T47D (cell line): Measurements from ENCODE around the gene GABRR2.

Experiments used
- DNase-seq, 2 experiments: peaks; one replicate each; pipeline versions ENCODE4 v3.0.0 to v3.0.0-alpha.2; 2011 to 2012; ENCODE audit warnings: low read depth in 1 of 2, low spot score in 1 of 2
- JUND ChIP-seq: IDR thresholded peaks from 2 replicates; pipeline ENCODE4 v1.6.1; 2012; ENCODE audit warnings: low read depth
- in situ Hi-C: cut with HindIII; loops from 2 replicates; pipeline ENCODE4 v1.10.0; 2016; ENCODE audit warnings: low sequenced_read_pairs, low pct_unique_long_range_greater_than_20kb

Gene GABRR2

DNA sequence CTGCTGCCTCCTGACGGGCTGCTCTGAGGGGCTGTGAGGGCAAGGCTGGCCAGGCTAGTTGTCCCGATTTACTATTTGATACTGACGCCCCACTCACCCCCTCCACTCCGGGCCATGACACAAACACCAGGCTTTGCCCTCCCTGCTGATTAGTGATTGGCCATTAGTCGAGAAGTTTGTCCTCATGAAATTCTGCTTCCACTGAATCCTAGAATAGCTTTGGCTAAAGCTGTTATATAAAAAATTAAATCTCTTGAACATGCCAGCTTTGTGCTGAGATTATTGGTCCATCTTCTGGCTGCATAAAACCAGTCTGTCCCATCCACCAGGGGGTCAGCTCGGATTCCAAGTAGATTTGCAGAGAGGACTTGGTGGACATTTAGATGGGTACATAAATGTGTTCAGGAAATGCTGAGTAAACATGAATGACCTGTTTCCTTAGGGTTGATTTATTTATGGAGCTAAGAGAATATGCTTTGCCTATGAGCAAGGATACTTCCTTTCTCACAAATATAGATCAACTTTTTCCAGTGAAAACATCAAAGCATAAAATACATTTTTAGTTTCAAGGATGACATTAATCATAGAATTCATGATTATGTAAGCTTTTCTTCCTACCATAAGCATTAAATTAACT, at the start of gene GABRR2:
GABRR2 (minus strand) TSS at position 51 of the 637 bp plus-strand sequence. CDS start 134 bp downstream, outside the sequence.
- TF ChIP-seq JUND: no peak
- in situ Hi-C loops: no loop called here
- DNase-seq: no peak

DNA sequence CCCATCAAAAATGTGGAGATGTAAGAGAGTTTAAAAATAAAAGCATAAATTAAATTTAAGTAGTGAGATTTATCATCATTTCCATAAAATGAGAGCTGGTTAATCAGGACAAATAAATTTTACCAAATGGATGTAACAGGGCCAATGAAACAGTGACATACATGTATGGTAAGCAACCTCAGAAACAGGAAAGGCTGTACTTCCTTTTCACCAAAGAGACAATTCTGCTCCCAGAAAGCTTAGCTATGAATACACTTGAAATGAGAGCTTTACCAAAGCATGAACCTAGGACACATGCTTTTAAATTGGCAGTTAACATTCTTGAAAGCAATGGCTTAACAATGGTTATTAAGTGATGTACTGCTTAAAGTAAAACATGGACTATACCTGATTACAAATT, 49.5 kb upstream of the GABRR2 start:
- in situ Hi-C loops: no loop called here
- no peak for TF ChIP-seq JUND

DNA sequence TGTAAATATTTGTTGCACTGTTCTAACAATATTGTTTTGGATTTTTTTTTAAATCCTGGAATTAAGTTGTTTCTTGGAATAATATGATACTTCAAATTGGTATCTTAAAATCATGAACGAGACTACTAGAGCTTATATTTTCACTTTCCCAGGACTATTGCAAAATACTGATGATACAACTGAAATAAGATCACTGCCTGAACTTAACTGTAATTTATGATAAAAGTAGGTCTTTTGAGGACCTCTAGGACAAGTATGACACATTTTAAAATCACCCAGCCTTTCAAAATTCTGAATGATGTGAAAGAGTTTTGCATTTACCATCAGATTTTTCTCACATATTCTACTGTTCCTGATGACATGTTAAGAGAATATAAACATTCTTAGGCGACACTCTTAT, 46.1 kb upstream of the GABRR2 start:
- in situ Hi-C loops: no loop called here
- no peak for TF ChIP-seq JUND
- no peak for DNase-seq

More for the DNA sequence above, 49.5 kb upstream of the GABRR2 start:
- DNase-seq: no peak

DNA sequence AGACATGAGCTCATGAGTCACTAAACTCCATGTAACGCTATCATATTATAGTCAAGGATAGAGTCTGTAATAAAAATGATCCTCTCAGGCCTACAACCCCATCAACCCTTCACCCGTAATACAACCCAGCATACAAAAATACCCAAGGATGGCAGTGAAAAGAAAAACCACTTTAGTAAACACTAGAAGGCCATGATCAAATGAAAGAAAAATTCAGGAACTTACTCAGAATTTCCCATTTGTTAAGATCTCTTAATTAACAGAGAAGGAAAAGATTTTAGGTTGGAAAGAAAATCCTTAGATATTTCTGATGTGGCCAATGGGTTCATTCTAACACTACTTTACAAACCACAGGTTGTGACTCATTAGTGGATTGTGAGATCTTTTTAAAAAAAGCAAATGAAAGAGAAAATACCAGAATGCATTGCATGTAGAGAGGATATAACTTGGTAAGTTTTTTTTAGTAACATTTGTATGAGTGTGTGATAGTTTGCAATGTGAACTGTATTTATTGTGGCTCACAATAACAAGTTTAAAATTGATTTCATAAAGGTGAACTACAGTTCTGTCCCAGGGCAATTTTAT, 45.4 kb upstream of the GABRR2 start:
- in situ Hi-C loops: no loop called here
- no peak for DNase-seq
- no peak for TF ChIP-seq JUND

DNA sequence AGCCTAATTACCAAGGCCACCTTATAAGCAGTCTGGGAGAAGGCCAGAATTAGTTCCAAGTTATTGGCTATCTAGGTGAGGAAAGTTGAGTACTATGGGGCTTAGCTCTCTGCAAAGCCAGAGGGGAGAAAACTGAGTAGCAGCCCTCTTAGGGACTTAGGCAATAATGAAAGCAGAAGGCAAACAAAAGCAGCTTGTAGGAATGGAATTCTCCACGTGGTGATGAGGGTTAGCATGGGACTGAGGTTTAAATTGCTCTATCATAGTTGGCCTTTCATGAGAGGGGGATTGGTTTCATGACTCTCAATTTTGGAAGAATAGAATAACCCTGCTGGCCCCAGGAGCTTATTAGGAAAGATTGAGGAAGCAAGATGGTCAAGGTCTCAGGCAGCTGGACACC, 44.5 kb upstream of the GABRR2 start:
- in situ Hi-C loops: no loop called here
- DNase-seq: no peak
- no peak for TF ChIP-seq JUND

DNA sequence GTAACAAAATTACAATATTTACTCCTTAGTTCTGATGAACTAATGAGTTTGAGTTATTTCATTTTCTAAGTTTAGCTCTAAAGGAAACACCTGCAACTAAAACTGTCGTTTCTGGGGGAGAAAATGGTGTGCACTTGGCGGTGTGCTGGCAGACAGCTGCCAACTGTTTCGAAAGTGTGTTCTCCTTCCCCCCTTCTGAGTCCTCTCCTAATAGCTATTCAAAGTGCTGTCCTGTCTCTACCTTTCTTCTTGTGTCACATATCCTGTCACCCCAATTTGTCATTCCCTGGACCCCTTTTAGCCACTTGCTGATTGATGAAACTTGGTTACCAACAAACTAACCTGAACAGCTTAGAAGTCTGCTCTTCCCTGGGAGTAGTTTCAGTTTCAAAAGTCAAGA, 42.3 kb upstream of the GABRR2 start:
- DNase-seq: no peak
- in situ Hi-C loops: no loop called here
- no peak for TF ChIP-seq JUND

DNA sequence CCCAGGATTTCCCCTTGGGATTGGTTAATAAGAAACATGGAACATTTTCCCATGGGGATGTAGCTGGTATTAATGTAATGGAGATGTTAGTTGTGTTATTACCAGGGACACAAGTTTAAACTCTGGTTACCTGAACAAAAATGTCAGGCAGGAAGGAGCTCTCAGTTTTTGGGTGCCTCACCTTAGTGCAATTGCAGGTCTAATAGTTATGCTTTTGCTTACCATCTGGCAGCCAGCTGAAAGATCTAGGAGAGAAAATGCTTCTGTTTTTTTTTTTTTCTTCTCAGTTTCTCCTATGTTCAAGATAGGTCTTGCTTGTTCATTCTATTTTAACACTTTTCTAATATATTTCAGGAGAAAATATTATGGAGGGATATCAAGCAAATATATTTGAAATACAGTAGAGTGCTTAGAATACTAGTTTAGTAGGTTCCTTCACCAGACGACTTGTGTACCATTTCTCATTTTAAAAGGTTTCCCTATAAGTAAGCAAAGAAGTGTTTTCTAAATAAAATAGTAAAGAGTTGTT, 41.6 kb upstream of the GABRR2 start:
- in situ Hi-C loops: no loop called here

DNA sequence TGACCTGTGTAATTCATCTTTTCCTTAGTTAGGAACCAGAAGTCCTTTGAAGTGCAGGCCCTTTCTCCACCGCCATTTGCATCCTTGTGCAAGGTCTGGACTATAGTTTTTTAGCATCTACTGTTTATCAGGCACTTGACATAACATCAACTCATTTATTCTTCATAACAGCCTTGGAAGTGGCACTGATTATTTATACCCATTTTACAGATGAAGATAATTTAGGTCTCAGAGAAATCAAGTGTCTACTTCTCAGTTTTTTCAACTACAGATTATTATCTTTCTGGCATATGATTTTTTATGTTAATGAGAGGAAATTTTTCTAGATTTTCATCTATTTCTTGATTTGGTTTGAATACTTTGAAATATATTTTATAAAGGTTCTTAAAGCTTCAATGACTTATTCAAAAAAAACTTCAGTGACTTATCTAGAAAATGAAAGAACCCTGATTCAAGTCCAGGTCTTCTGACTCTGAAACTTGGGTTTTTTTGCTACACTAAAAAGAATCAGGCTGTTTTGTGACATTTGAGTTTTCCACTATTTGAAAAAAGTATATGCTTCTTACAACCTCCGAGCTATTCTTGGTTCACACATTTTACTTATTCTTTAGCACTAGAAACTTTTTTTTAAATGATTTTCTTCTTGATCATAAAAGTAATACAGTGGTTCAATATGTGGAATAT, 40.6 kb upstream of the GABRR2 start:
- in situ Hi-C loops: no loop called here
- no peak for DNase-seq
- no peak for TF ChIP-seq JUND

More for the DNA sequence above, 41.6 kb upstream of the GABRR2 start:
- no peak for TF ChIP-seq JUND
- no peak for DNase-seq

DNA sequence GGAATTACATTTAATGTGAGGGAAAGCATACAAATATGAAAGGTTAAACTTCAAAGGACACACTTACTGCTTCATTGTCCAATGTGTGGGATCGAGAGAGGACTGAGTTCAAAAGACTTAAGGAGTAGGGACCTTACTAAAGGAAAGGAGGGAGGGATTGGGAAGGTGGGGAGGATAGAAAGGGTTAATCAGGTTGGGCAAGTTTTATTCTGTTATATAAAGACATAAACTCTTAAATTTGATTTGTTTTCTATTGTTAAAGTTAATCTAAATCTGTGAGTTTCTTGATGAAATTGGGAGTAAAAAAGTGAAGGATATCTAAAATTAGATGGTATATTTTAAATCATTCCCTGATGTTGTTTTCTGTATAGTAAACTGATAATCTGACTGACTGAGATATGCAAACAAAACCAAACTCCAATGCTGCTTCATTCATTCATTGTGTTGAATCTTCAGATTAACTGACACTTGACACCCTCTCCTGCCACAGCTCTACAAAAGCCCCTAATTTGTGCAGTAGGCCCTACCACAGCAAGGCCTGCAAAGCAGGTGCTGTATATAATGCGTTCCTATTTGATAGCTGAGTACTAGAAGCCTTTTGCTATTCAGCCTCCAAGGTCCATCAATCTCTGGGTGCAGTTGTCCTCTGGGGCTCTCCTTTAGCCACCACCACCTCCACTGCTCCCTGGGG, 38.7 kb upstream of the GABRR2 start:
- TF ChIP-seq JUND: no peak
- DNase-seq: no peak
- in situ Hi-C loops: no loop called here

DNA sequence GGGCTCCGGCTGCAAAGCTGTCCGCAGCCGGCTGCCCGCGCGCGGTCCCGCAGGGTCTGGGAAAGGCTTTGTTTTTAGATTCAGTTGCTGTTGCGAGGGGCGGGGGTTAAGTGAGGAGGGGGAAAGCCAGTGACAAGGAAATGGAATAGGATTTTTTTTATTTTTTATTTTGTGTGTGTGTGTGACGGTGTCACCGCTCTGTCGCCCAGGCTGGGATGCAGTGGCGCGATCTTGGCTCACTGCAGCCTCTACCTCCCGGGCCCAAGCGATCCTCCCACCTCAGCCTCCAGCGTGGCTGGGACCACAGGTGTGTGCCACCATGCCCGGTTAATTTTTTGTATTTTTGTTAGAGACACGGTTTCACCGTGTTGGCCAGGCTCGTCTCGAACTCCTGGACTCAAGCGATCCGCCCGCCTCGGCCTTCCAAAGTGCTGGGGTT, 38.0 kb upstream of the GABRR2 start:
- no peak for DNase-seq
- in situ Hi-C loops: no loop called here
- TF ChIP-seq JUND: no peak

DNA sequence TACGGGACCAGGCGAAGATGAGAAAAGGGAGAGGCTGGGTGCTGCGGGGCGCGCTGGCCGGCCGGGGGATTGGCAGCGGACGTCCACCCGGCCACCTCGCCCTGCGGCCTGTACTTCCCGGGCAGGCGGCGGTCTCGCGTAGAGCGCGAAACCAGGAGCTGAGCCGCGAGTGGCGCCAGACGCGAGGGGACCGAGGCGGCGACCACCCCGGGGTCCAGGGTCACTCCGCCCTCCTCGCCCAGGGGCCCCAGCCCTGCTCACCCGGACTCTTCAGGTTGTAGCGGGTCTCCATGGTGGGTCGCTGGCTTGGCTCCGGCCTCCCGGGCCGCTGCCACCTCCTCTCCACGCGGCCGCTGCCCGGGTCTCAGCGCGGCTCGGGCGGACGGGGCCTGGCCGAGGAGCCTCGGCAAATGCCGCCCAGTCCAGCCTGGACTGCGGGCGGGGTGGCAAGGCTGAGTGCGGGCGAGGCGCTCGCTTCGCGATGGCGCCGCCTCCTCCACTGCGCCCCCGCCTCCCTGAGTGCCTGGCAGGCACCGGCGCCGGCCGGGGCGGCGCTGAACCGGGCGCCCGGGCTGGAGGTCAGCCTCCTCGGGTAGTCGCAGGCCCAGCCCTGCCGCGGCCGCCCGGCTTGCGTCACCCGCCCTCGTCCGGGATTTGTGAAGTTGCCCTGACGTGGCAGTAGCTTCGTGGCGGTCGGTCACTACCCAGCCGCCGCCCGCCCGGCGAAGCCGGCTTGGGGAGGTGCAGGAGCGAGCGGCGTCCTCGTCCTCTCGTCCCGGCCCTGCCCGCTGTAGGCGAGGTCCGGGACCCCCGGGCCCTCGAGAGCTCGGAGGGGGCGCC, 37.4 kb upstream of the GABRR2 start, which contains the start of gene UBE2J1:
UBE2J1 (minus strand) TSS at position 445 of the 840 bp plus-strand sequence; CDS start at position 292, 153 bp downstream.
- in situ Hi-C loops: no loop called here
- TF ChIP-seq JUND: no peak
- peak; percentile 85 to 93 for DNase-seq

DNA sequence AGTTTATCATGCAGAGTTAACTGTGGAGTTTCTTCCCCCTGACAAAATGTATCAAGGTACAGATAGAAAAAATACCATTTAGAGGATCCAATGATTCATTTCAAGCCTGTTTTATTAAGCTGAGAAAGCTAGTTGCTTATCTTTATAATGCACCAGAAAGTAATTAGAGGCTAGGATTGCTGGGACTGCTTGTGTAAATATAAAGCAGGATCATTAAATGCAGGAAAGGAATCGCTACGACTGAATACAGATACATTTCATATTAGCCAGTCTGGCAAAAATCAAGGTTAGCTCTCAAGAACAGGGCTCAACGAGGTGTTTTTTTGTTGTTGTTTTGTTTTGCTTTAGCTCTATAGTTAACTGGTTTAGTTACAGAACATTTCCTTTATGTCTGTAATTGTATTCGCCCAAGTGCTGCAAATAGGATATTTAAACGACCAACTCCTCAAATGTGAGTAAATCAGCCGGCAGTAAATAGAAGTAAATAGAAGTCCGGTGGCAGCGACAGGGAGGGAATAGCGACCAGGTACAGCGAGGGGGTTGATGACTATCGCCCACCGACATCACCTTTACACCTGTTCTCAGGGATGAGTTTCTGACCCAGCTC, 36.7 kb upstream of the GABRR2 start:
- no peak for DNase-seq
- in situ Hi-C loops: no loop called here
- no peak for TF ChIP-seq JUND
